H1 (cell line): ENCODE measurements around the gene UBE2E2. TPM values are rescaled to one million over a fixed set of nuclear protein-coding genes. Genes with fewer than 3 reads are reported as not detected.

ENCODE experiments used
- CTCF ChIA-PET: fragments of 300-600 bp; sonication (Branson Sonifier 250); formaldehyde crosslinking; loops from one replicate; lab custom pipeline; 2021; ENCODE audit not compliant: partially characterized antibody; lab: Charles Lee
- POLR2A ChIA-PET: fragments of 300-600 bp; sonication (Branson Sonifier 250); formaldehyde crosslinking; loops from one replicate; lab custom pipeline; 2021; ENCODE audit warnings: inconsistent platforms; ENCODE audit not compliant: partially characterized antibody; lab: Charles Lee
- DNase-seq, 2 experiments: peaks; one replicate each; pipeline versions ENCODE4 v3.0.0 to v3.0.0-alpha.2; 2010 to 2022; ENCODE audit warnings: low spot score in 2 of 2, low read depth in 1 of 2, mixed read lengths in 1 of 2
- FAIRE-seq: peaks from 2 replicates; lab custom pipeline; 2011; peaks lifted over from hg19 to GRCh38; lab: Jason Lieb, UNC
- H2AFZ ChIP-seq: 2 replicates; pipeline ENCODE4 v1.8.1; 2012; ENCODE audit warnings: low read length, inconsistent platforms
- H2AK5ac ChIP-seq: 2 replicates; pipeline ENCODE4 v1.6.1; 2013; ENCODE audit warnings: low read depth, low read length
- H2BK120ac ChIP-seq: replicated peaks from 2 replicates; pipeline ENCODE3; 2013; ENCODE audit warnings: low read depth, low read length, inconsistent platforms
- H2BK12ac ChIP-seq: 2 replicates; pipeline ENCODE4 v1.6.1; 2013; ENCODE audit warnings: low read depth, low read length
- H2BK15ac ChIP-seq: 2 replicates; pipeline ENCODE4 v1.6.1; 2013; ENCODE audit warnings: low read length
- H2BK20ac ChIP-seq: 2 replicates; pipeline ENCODE4 v1.6.1; 2013; ENCODE audit warnings: low read length
- H2BK5ac ChIP-seq: 2 replicates; pipeline ENCODE4 v1.6.1; 2013; ENCODE audit warnings: low read depth, low read length
- H3K14ac ChIP-seq: 2 replicates; pipeline ENCODE4 v1.6.1; 2013; ENCODE audit warnings: inconsistent platforms; ENCODE audit not compliant: insufficient read length
- H3K18ac ChIP-seq: 2 replicates; pipeline ENCODE4 v1.6.1; 2013; ENCODE audit warnings: low read length; ENCODE audit errors: extremely low read depth
- H3K23ac ChIP-seq: 2 replicates; pipeline ENCODE4 v1.6.1; 2013; ENCODE audit warnings: inconsistent platforms; ENCODE audit not compliant: insufficient read length
- H3K23me2 ChIP-seq: 2 replicates; pipeline ENCODE4 v1.6.1; 2013; ENCODE audit warnings: low read depth, low read length
- H3K27ac ChIP-seq: 2 replicates; pipeline ENCODE4 v1.6.1; 2011; ENCODE audit warnings: low read depth, low read length, inconsistent platforms
- H3K27me3 ChIP-seq, 4 experiments: replicated peaks in 1 of 4; 1 replicate in 1 of 4; 2 replicates in 3 of 4; pipeline versions ENCODE4 v1.6.1 to v1.8.1; 2011 to 2013; ENCODE audit warnings: low read length in 3 of 4, mild to moderate bottlenecking in 3 of 4, inconsistent platforms in 2 of 4, mixed read lengths in 2 of 4, moderate library complexity in 1 of 4; ENCODE audit not compliant: control insufficient read depth in 3 of 4, insufficient read depth in 3 of 4; ENCODE audit errors: extremely low read depth in 1 of 4
- H3K36me3 ChIP-seq, 4 experiments: 2 replicates each; pipeline versions ENCODE4 v1.6.1 to v1.8.1; 2011 to 2013; ENCODE audit warnings: mild to moderate bottlenecking in 4 of 4, low read length in 3 of 4, moderate library complexity in 2 of 4, control low read depth in 1 of 4, inconsistent platforms in 1 of 4; ENCODE audit not compliant: insufficient read depth in 4 of 4, control insufficient read depth in 2 of 4
- H3K4ac ChIP-seq: replicated peaks from 2 replicates; pipeline ENCODE3; 2013; ENCODE audit warnings: low read length, low read depth, mixed read lengths, inconsistent platforms; ENCODE audit not compliant: insufficient read length
- H3K4me1 ChIP-seq, 4 experiments: replicated peaks in 1 of 4; 1 replicate in 1 of 4; 2 replicates in 3 of 4; pipeline versions ENCODE4 v1.6.1 to v1.8.1; 2011 to 2013; ENCODE audit warnings: low read length in 3 of 4, inconsistent platforms in 2 of 4, mixed read lengths in 1 of 4; ENCODE audit not compliant: insufficient read depth in 4 of 4, control insufficient read depth in 3 of 4
- H3K4me2 ChIP-seq, 2 experiments: 2 replicates each; pipeline versions ENCODE4 v1.6.1 to v1.8.1; 2011 to 2013; ENCODE audit warnings: low read depth in 2 of 2, low read length in 2 of 2, control low read depth in 1 of 2, inconsistent platforms in 1 of 2, mild to moderate bottlenecking in 1 of 2; ENCODE audit not compliant: insufficient read depth in 1 of 2
- H3K4me3 ChIP-seq, 4 experiments: fragments of 200-600, 300-600 bp in 1 of 4; sonication (generic), shearing (Covaris generic), sonication (Bioruptor Twin) in 1 of 4; 2 replicates each; pipeline versions ENCODE4 v1.5.1 to v1.8.1; 2011 to 2016; ENCODE audit warnings: low read length in 4 of 4, low read depth in 3 of 4, control low read depth in 2 of 4, inconsistent platforms in 2 of 4, mild to moderate bottlenecking in 2 of 4, mixed read lengths in 1 of 4, moderate library complexity in 1 of 4; ENCODE audit not compliant: insufficient read depth in 2 of 4; ENCODE audit errors: extremely low read depth in 1 of 4
- H3K56ac ChIP-seq: replicated peaks from 2 replicates; pipeline ENCODE3; 2013; ENCODE audit warnings: low read depth, mild to moderate bottlenecking, mixed read lengths, low read length, inconsistent platforms; ENCODE audit not compliant: insufficient read length
- H3K79me1 ChIP-seq: 2 replicates; pipeline ENCODE4 v1.6.1; 2013; ENCODE audit warnings: low read depth, low read length, control low read depth
- H3K79me2 ChIP-seq, 2 experiments: 2 replicates each; pipeline versions ENCODE4 v1.6.1 to v1.8.1; 2012 to 2013; ENCODE audit warnings: low read length in 2 of 2, mild to moderate bottlenecking in 2 of 2, inconsistent platforms in 1 of 2; ENCODE audit not compliant: insufficient read depth in 2 of 2, control insufficient read depth in 1 of 2
- H3K9ac ChIP-seq, 4 experiments: replicated peaks in 1 of 4; 1 replicate in 1 of 4; 2 replicates in 3 of 4; pipeline versions ENCODE4 v1.6.1 to v1.8.1; 2011 to 2013; ENCODE audit warnings: low read depth in 3 of 4, low read length in 3 of 4, control low read depth in 2 of 4, mild to moderate bottlenecking in 2 of 4, moderate library complexity in 2 of 4, inconsistent platforms in 1 of 4; ENCODE audit errors: extremely low read depth in 1 of 4
- H3K9me3 ChIP-seq, 2 experiments: 2 replicates each; pipeline versions ENCODE4 v1.6.1 to v1.8.1; 2012 to 2013; ENCODE audit warnings: mild to moderate bottlenecking in 2 of 2, moderate library complexity in 2 of 2, control low read depth in 1 of 2, inconsistent platforms in 1 of 2, low read depth in 1 of 2, low read length in 1 of 2, mixed read lengths in 1 of 2; ENCODE audit not compliant: insufficient read depth in 2 of 2
- H4K20me1 ChIP-seq, 2 experiments: replicated peaks in 1 of 2; 2 replicates each; pipeline versions ENCODE3 to v1.8.1; 2011 to 2013; ENCODE audit warnings: inconsistent platforms in 2 of 2, low read length in 2 of 2, mild to moderate bottlenecking in 1 of 2; ENCODE audit not compliant: insufficient read depth in 2 of 2, control insufficient read depth in 1 of 2
- H4K5ac ChIP-seq: 2 replicates; pipeline ENCODE4 v1.6.1; 2013; ENCODE audit warnings: low read length, low read depth, mixed read lengths, inconsistent platforms; ENCODE audit not compliant: insufficient read length
- H4K8ac ChIP-seq: 2 replicates; pipeline ENCODE4 v1.8.0; 2013; ENCODE audit warnings: mild to moderate bottlenecking, moderate library complexity, low read length, inconsistent platforms; ENCODE audit not compliant: insufficient read depth; ENCODE audit errors: extremely low read depth
- H4K91ac ChIP-seq: replicated peaks from 2 replicates; pipeline ENCODE3; 2013; ENCODE audit warnings: low read length, mixed read lengths, inconsistent platforms; ENCODE audit not compliant: insufficient read length
- ASH2L ChIP-seq: fragments of 200-600, 300-600 bp; sonication (generic); IDR thresholded peaks from one replicate; pipeline ENCODE4 v1.7.1; 2017; ENCODE audit warnings: low read length
- E2F6 ChIP-seq: IDR thresholded peaks from 2 replicates; pipeline ENCODE4 v1.6.1; 2012; ENCODE audit warnings: inconsistent platforms
- GTF2F1 ChIP-seq: IDR thresholded peaks from 2 replicates; pipeline ENCODE4 v1.6.1; 2012; ENCODE audit warnings: low read depth, low read length, improper control_type of control experiment, borderline replicate concordance
- TEAD4 ChIP-seq: IDR thresholded peaks from 2 replicates; pipeline ENCODE4 v1.6.1; 2012; ENCODE audit warnings: low read depth, low read length, inconsistent platforms, mixed read lengths
- WGBS, 2 experiments: shearing (Covaris generic) in 1 of 2; methylation state at CpG; one replicate each; pipeline versions ENCODE4 v1.1.6 to v1.1.7; 2013 to 2015; ENCODE audit warnings: low lambda C conversion rate in 2 of 2, mixed read lengths in 2 of 2, inconsistent platforms in 1 of 2, low coverage in 1 of 2, missing lambda C conversion rate in 1 of 2; ENCODE audit not compliant: insufficient replicate concordance in 2 of 2, insufficient coverage in 1 of 2, insufficient read length in 1 of 2; ENCODE audit errors: extremely low coverage in 1 of 2, missing lambda C conversion rate in 1 of 2; 5-methylcytosine and 5-hydroxymethylcytosine counted together
- polyA plus RNA-seq, 7 experiments: library from polyadenylated mRNA; depleted of rRNA in 3 of 7; stranded (reverse) in 5 of 7; unstranded in 2 of 7; fragments of >200 nt in 5 of 7; fragments of 200-250 nt in 2 of 7; gene quantifications; 1 replicate in 5 of 7; 2 replicates in 1 of 7; 4 replicates in 1 of 7; pipeline versions ENCODE4 v1.2.1 to v1.2.3, GENCODE V29; 2011 to 2013; ENCODE audit warnings: missing spikeins in 2 of 7, mixed read lengths in 2 of 7
- total RNA-seq: library from RNA; stranded (reverse); fragmentation: NEBNext Ultra II Directional; extraction: Animal tissue kit (Norgen Biotek cat#: 25700); gene quantifications from 2 replicates; pipeline ENCODE4 v1.2.1, GENCODE V29; 2021

UBE2E2 gene
- total and polyA plus RNA-seq, 2 of the 8 experiments (the other 6 are each of a cell fraction or from before 2014, with no cell fraction given) = 57.6 to 70.6 TPM

DNA sequence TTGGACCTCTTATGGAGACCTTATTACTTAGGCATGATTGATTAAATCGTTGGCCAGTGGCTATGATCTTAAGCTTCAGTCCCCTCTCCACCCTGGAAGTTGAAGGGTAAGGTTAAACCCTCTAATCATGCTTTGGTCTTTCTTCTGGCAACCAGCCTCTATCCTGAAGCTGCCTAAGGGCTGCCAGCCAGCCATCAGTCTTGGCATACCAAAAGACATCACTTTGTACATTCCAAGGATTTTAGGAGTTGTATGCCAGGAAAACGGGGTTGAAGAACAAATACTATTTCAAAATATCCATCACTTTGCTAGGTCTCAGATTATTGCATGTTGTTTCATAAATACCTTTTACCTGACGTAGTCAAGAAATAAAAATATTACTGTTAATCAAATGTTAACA is 28.9 kb downstream of the UBE2E2 start:
- WGBS, 2 experiments = 86% methylated on average over 3 of the region's 3 CpGs; no CpG with 5 or more reads in 1 of the 2 experiments
- no peak overlapping the region for H3K4me3 ChIP-seq
- H2AFZ ChIP-seq = no peak overlapping the region
- H3K23me2 ChIP-seq = no peaks in the 10 kb centered on the region; the same call in 1 of the 2 replicates
- no peak overlapping the region for H4K91ac ChIP-seq
- H3K4me1 ChIP-seq = peaks cover 0 to 6% (median 2%) of the 10 kb centered on the region in 4 experiments; a peak in 2 of 7 replicates
- ChIA-PET POLR2A (no interaction called here), CTCF (no interaction called here)
- peaks cover 8% of the 10 kb centered on the region for H3K79me1 ChIP-seq
- peak overlapping the region; percentile 65 for H3K4ac ChIP-seq
- H3K14ac ChIP-seq = no peak overlapping the region
- FAIRE-seq = no peak
- no peaks in the 10 kb centered on the region for H3K36me3 ChIP-seq
- H2BK15ac ChIP-seq = no peak overlapping the region
- no peak overlapping the region for H4K5ac ChIP-seq
- H3K9me3 ChIP-seq = no peaks in the 10 kb centered on the region
- no peak overlapping the region for H2BK12ac ChIP-seq
- peaks cover 0 to 5% of the 10 kb centered on the region in 2 experiments for H4K20me1 ChIP-seq
- H3K4me2 ChIP-seq = no peak overlapping the region
- H3K23ac ChIP-seq = no peak overlapping the region
- TF ChIP-seq ASH2L (no peak), GTF2F1 (no peak), TEAD4 (0 out of 2 replicates have a peak, but pooled peaks have one; percentile 8), E2F6 (no peak)
- H3K27ac ChIP-seq = no peak overlapping the region
- no peak overlapping the region for H3K18ac ChIP-seq
- H3K79me2 ChIP-seq = peaks cover 0 to 73% of the 10 kb centered on the region in 2 experiments; a peak in 2 of 4 replicates
- no peak overlapping the region for H2BK5ac ChIP-seq
- no peak overlapping the region for H2AK5ac ChIP-seq
- no peak overlapping the region for H3K56ac ChIP-seq
- H3K9ac ChIP-seq = no peak overlapping the region
- no peak for DNase-seq
- H3K27me3 ChIP-seq = no peaks in the 10 kb centered on the region
- H4K8ac ChIP-seq = no peak overlapping the region
- no peak overlapping the region for H2BK20ac ChIP-seq
- H2BK120ac ChIP-seq = no peak overlapping the region
